HG03469 (cell line): ENCODE data around the gene TMCC1.
A peak's percentile ranks its signal among the peaks of the same experiment; 100 is the strongest.
"Not testable (repeated sequence)": the region's sequence is repeated elsewhere in the genome, so short reads cannot be mapped to it uniquely, and the experiment has no call there.

Experiments
- ATAC-seq: cut with Tn5 transposase; IDR thresholded peaks from one replicate; pipeline ENCODE4 v1.9.1; 2021; ENCODE audit warnings: mild to moderate bottlenecking, moderate library complexity, moderate number of reproducible peaks; ENCODE audit not compliant: unreplicated experiment

Gene TMCC1

GRCh38 chr3:129893581-129894070 lies at the start of gene TMCC1:
TMCC1 (minus strand) TSS chr3:129893711.
- ATAC-seq: peak; percentile 77

DNA sequence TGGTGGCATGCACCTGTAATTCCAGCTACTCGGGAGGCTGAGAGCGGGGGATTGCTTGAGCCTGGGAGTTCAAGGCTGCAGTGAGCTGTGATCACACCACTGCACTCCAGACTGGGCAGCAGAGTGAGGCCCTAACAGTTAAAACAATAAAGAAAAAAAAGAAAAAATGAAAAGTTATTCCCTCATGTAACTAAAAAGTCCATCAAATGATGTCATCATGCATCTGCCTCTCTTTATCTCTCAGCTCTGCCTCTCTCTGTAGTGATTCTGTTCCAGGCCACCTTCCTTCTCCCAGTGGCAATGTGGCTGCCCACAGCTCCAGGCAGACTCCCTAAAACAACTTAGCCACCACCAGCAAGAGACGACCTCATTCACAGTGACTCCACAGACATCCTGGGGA lies 49.5 kb upstream of the TMCC1 start:
- ATAC-seq: no peak

DNA sequence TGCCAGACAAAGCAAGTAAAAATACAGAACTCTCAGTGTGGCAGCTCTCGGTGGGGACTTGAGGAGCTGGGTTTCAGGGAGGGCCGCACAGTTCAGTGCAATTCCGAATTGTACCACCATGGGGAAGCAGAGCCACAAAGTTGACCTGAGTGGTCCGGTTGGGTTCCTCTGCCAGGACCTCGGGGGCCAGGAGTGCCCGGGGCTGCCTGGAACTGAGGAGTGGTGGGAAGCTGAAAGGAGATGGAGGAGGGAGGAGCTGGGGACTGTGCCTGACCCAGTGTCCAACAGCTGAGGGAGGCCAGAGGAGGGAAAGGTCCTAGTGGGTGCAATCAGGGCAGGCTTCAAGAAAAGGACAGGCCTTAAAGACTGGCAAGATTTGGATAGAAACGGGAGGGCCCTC lies 48.8 kb upstream of the TMCC1 start:
- no peak for ATAC-seq

DNA sequence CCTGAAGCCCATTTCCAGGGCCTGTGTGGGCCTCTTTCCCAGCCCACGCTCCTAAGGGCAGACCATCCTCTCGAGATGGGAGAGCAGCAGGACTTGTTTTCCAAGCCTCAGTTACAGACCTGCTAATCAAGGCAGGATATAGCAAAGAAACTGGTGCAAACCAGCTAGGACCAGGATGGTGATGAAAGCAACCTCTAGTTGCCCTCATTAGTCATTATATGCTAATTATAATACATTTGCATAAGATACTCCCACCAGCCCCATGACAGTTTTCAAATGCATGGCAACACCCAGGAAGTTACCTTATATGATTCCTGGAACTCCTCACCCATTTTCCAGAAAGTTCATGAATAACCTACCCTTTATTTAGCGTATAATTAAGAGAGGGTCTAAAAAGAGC lies 46.6 kb upstream of the TMCC1 start:
- no peak for ATAC-seq

GRCh38 chr3:129938140-129938930 lies 44.8 kb upstream of the TMCC1 start:
- no peak for ATAC-seq

DNA sequence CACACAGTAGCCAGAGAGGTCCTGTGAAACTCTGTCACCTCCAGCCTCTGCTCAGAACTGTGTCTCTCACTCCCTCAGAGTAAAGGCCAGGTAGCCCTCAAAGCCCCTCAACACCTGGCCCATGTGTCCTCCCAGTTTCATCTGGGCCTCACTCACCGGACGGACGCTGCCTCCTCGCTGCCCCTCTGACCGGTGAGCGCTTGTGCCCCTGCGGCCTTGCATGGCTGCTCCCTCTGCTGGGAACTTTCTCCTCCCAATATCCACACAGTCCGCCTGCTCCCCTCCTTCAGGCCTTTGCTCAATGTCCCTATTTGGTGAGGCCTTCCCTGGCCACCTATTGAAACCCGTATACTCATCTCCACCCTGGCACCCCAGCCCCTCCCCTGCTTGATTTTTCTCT lies 44.2 kb upstream of the TMCC1 start:
- no peak for ATAC-seq

DNA sequence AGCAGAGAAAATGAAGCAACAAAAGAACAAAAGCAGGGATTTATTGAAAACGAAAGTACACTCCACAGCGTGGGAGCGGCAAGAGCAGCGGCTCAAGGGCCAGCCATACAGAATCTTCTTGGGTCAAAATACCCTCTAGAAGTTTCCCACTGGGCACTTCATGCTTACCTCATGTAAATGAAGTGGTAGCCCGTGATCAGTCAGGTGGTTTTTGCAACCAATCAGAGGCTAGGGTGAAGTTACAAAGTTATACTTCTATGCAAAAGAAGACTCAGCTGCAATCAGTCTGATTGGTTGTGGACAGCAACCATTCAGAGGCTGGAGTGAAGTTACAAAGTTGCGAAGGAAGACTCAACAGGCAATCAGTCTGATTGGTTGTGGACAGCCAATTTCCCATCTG lies 43.2 kb upstream of the TMCC1 start:
- no peak for ATAC-seq

GRCh38 chr3:129934234-129935123 lies 41.0 kb upstream of the TMCC1 start:
- no peak for ATAC-seq

DNA sequence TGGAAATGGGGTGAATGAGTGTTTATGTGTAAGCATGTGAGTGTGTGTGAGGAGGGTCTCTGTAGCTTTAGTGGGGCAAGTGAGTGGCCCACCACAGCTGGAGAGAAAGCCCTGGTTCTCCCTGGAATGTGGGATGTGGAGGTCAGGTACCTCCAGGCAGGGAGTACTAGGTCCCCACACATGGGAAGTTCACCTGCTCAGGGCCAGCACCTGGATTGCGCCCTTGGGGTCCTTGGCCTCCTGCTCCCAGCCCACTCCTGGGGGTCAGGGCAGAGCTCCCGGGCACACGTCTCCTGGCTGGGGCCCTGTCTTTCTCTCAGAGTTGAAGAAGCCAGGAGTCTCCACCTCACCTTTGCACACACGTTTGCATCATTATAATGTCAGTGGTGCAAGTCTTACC lies 40.0 kb upstream of the TMCC1 start:
- ATAC-seq: no peak

- no peak for ATAC-seq
These were observed 35.9 kb upstream of the TMCC1 start for GRCh38 chr3:129929383-129929782.

DNA sequence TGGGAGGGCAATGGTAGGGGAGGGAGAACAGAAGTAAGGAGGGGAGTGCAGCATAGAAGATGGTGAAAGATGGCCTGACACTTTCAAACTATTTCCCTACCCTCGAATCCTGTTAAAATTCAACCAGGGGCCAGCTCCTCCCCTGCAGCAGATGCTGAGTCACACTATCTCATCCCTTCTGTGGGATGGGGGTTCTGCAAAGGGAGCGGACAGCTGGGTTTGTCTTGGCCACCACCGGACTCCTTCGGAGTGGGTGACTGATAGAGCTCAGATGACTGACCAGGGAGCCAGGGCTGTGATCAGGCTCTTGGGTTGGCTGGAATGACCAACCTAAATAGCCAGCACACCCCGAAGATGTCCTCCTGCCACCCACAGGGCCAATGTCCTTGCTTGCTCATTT lies 33.6 kb upstream of the TMCC1 start:
- ATAC-seq: no peak

GRCh38 chr3:129919806-129920205 lies 26.3 kb upstream of the TMCC1 start:
- no peak for ATAC-seq

DNA sequence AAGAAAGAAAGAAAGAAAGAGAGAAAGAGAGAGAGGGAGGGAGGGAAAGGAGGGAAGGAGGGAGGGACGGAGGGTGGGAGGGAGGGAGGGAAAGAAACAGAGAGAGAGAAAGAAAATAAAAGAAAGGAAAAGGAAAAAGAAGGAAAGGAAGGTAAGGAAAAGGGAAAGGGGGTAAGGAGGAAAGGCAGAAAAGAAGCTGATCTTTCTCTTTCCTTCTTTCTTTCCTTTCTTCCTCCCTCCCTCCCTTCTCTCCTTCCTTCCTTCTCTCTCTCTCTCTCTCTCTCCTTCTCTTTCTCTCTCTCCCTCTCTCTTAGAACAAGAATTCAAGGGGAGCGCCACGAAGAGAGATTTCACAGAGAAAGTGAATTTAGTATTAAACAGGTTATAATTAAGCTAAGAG lies 25.8 kb upstream of the TMCC1 start:
- ATAC-seq: no peak

GRCh38 chr3:129918461-129918860 lies 24.9 kb upstream of the TMCC1 start:
- ATAC-seq: no peak

DNA sequence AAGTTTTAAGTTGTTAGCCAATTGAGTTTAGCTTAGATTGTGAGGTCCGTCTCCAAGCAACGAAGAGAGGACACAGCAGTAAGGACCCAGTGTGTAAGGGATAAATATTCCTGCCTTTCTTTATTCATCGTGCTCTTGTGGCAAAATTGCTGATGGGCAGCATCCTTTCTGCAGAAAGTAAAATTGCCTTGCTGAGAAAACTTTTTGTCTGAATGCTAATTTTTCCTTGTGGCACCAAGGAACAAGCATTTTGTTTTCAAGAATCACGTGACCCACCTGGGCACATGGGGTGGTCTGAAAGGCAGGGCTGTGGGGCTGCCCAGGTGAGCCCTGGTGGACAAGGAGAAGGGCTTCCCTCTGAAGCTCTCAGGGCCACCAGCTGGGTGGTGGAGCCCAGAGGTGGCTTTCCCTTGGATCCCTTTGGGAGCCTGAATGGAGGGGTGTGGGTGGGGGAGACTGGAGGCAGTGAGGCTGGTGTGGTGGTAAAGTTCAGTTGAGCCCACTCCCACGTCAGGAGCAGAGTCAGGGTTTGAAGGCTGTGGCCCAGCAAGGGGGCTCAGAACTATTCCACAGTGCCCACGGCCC lies 24.0 kb upstream of the TMCC1 start:
- ATAC-seq: no peak

GRCh38 chr3:129913618-129914017 lies 20.1 kb upstream of the TMCC1 start:
- no peak for ATAC-seq

DNA sequence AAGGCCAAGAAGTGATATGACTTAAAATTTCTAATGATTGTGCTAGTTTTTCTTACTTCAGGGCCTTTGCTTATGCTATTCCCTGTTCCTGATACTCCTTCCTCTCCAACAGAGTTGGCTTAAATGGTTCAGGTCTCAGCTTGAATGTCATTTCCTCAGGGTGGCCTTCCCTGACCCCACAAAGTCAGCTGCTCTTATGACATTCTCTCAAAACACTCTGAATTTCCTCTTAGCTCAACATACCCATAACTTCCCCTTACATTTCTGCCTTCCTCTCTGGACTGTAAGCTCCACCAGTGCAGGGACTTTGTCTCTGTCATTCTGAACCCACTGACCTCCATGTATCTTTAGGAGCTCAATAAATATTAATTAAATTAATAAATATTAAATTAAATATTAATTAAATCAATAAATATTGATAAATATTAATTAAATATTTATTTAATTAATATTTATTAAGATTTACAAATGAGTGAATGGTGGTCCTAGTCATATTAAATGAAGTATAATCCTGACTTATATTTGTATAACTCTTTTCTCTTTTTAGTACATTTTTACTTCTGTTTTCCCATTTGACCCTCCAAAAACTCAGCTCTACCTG lies 17.9 kb upstream of the TMCC1 start:
- no peak for ATAC-seq

DNA sequence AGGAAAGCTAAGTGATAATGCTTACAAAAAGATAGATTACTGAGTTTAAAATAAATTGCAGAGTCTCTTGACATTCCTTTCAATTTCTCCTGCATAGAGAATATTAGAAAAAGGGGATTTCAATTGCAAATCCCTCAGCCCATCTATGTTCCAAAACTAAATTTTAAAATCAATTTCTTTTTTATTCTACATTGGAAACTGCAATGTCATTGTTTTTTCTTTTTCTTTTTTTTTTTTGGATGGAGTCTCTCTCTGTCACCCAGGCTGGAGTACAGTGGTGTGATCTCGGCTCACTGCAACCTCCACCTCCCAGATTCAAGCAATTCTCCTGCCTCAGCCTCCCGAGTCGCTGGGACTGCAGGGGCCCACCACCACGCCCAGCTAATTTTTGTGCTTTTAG lies 15.7 kb upstream of the TMCC1 start:
- ATAC-seq: not testable (repeated sequence)

- ATAC-seq: no peak
These were observed 14.9 kb upstream of the TMCC1 start for GRCh38 chr3:129908417-129908816.

DNA sequence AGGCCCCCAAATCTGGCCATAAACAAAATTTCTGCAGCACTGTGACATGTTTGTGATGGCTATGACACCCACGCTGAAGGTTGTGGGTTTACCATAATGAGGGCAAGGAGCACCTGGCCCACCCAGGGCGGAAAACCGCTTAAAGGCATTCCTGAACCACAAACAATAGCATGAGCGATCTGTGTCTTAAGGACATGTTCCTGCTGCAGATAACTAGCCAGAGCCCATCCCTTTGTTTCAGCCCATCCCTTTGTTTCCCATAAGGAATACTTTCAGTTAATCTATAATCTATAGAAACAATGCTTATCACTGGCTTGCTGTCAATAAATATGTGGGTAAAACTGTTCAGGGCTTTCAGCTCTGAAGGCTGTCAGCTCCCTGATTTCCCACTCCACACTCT lies 7.8 kb upstream of the TMCC1 start:
- not testable (repeated sequence) for ATAC-seq

GRCh38 chr3:129897026-129897425 lies 3.5 kb upstream of the TMCC1 start:
- ATAC-seq: no peak
